SKM-1 (cell line): ENCODE data around the gene TNNI2.

ENCODE experiments used
- DNase-seq: peaks from one replicate; lab custom pipeline; 2025; ENCODE audit not compliant: unreplicated experiment; lab: John Stamatoyannopoulos, UW

The TNNI2 gene

GRCh38 chr11:1857064-1857463 is 18.3 kb downstream of the TNNI2 start:
- no peak for DNase-seq

GRCh38 chr11:1858154-1858553 is 19.4 kb downstream of the TNNI2 start:
- no peak for DNase-seq

- no peak for DNase-seq
Measured at GRCh38 chr11:1858576-1858975, 19.8 kb downstream of the TNNI2 start.

- DNase-seq: no peak
Measured at GRCh38 chr11:1859004-1859403, 20.2 kb downstream of the TNNI2 start.

GRCh38 chr11:1860108-1860507 is 21.3 kb downstream of the TNNI2 start:
- no peak for DNase-seq

GRCh38 chr11:1861435-1862411 is 22.9 kb downstream of the TNNI2 start:
- no peak for DNase-seq

GRCh38 chr11:1862588-1863351 is 24.0 kb downstream of the TNNI2 start:
- DNase-seq: no peak

- no peak for DNase-seq
Measured at GRCh38 chr11:1863352-1864216, 24.8 kb downstream of the TNNI2 start.

GRCh38 chr11:1864231-1864630 is 25.4 kb downstream of the TNNI2 start:
- no peak for DNase-seq

GRCh38 chr11:1864831-1865665 is 26.3 kb downstream of the TNNI2 start:
- DNase-seq: no peak

GRCh38 chr11:1866226-1866625 is 27.4 kb downstream of the TNNI2 start:
- no peak for DNase-seq

- no peak for DNase-seq
Measured at GRCh38 chr11:1866776-1867175, 28.0 kb downstream of the TNNI2 start.

- no peak for DNase-seq
Measured at GRCh38 chr11:1867381-1867780, 28.6 kb downstream of the TNNI2 start.

- no peak for DNase-seq
Measured at GRCh38 chr11:1868056-1868635, 29.4 kb downstream of the TNNI2 start.

- DNase-seq: no peak
Measured at GRCh38 chr11:1868636-1869291, 30.0 kb downstream of the TNNI2 start.

- no peak for DNase-seq
Measured at GRCh38 chr11:1869427-1870325, 30.9 kb downstream of the TNNI2 start.

- no peak for DNase-seq
Measured at GRCh38 chr11:1870326-1870696, 31.5 kb downstream of the TNNI2 start.

- no peak for DNase-seq
Measured at GRCh38 chr11:1870721-1871466, 32.1 kb downstream of the TNNI2 start.
